CD4-positive, alpha-beta T cell (primary cell): ENCODE data around the gene ARL15. TPM values are rescaled to one million over a fixed set of nuclear protein-coding genes. Genes with fewer than 3 reads are reported as not detected.
A peak's percentile ranks its signal among the peaks of the same experiment; 100 is the strongest.

Experiments
- ATAC-seq: fragments of 200-7000 bp; cut with Tn5 transposase; one replicate; pipeline ENCODE4 v1.10.0; 2022; ENCODE audit warnings: mild to moderate bottlenecking; ENCODE audit not compliant: poor library complexity
- CTCF ChIA-PET: fragments of 350-600 bp; sonication (Branson Sonifier 250); formaldehyde crosslinking; loops from one replicate; lab custom pipeline; 2021; ENCODE audit warnings: antibody characterized with exemption, inconsistent platforms; lab: Charles Lee
- POLR2A ChIA-PET: fragments of 350-600 bp; sonication (Branson Sonifier 250); formaldehyde crosslinking; loops from one replicate; lab custom pipeline; 2021; ENCODE audit warnings: antibody characterized with exemption, inconsistent platforms; lab: Charles Lee
- DNase-seq, 14 experiments: peaks; one replicate each; pipeline ENCODE4 v3.0.0-alpha.2; 2013 to 2020; ENCODE audit warnings: mixed read lengths in 2 of 14
- H3K27ac ChIP-seq, 2 donors: one replicate each; pipeline versions ENCODE4 v1.5.1 to v1.7.0; 2013; ENCODE audit warnings: low read length in 2 of 2, low read depth in 1 of 2, mild to moderate bottlenecking in 1 of 2
- H3K27me3 ChIP-seq, 2 experiments: 1 replicate in 1 of 2; 2 replicates in 1 of 2; pipeline versions ENCODE4 v1.6.1 to v1.7.0; 2013; ENCODE audit warnings: low read length in 2 of 2, control low read depth in 1 of 2, mild to moderate bottlenecking in 1 of 2, moderate library complexity in 1 of 2; ENCODE audit not compliant: insufficient read depth in 2 of 2, control insufficient read depth in 1 of 2
- H3K36me3 ChIP-seq: one replicate; pipeline ENCODE4 v1.6.1; 2013; ENCODE audit warnings: low read length, control low read depth; ENCODE audit not compliant: insufficient read depth
- H3K4me1 ChIP-seq: one replicate; pipeline ENCODE4 v1.6.1; 2013; ENCODE audit warnings: low read length, control low read depth; ENCODE audit not compliant: insufficient read depth
- H3K4me3 ChIP-seq: one replicate; pipeline ENCODE4 v1.5.1; 2013; ENCODE audit warnings: mild to moderate bottlenecking, low read length, moderate library complexity
- H3K9me3 ChIP-seq, 2 experiments: 1 replicate in 1 of 2; 2 replicates in 1 of 2; pipeline versions ENCODE4 v1.6.1 to v1.7.0; 2013; ENCODE audit warnings: low read length in 2 of 2, mild to moderate bottlenecking in 2 of 2, control low read depth in 1 of 2, moderate library complexity in 1 of 2; ENCODE audit not compliant: control insufficient read depth in 1 of 2, insufficient read depth in 1 of 2
- H3K27ac Mint-ChIP-seq: one replicate; pipeline ENCODE4 v1.8.0; 2020; ENCODE audit warnings: mixed read lengths
- H3K27me3 Mint-ChIP-seq: one replicate; pipeline ENCODE4 v1.8.0; 2021; ENCODE audit warnings: mixed read lengths
- H3K36me3 Mint-ChIP-seq: one replicate; pipeline ENCODE4 v1.8.0; 2021; ENCODE audit warnings: low read depth, mixed read lengths
- H3K4me1 Mint-ChIP-seq: one replicate; pipeline ENCODE4 v1.8.0; 2021; ENCODE audit warnings: low read depth, mixed read lengths
- H3K4me3 Mint-ChIP-seq: one replicate; pipeline ENCODE4 v1.8.0; 2020; ENCODE audit warnings: mild to moderate bottlenecking, mixed read lengths
- H3K9me3 Mint-ChIP-seq: one replicate; pipeline ENCODE4 v1.8.0; 2020; ENCODE audit warnings: mixed read lengths
- intact Hi-C, 2 experiments: fragments of 100-400 bp; cut with DNase I in 1 of 2; cut with micrococcal nuclease in 1 of 2; formaldehyde crosslinking; loops; one replicate each; pipeline versions ENCODE4 v1.15.1 to v1.9.0; 2023 to 2025; cut with DNase I, micrococcal nuclease
- total RNA-seq, 174 experiments: library from RNA in 2 of 174; stranded (reverse) in 2 of 174; gene quantifications; one replicate each; pipeline ENCODE4 v1.2.3 and lab custom pipeline; 2021 to 2026
- TF ChIP-seq, protein P1 (sequence below): fragments of 200-600 bp; IDR thresholded peaks from one replicate; pipeline ENCODE4 v1.8.0; 2022; ENCODE audit warnings: antibody characterized with exemption, mild to moderate bottlenecking

The ARL15 gene
- total RNA-seq, 2 experiments from 2014 or later, result 9.1 to 10.6 TPM

DNA sequence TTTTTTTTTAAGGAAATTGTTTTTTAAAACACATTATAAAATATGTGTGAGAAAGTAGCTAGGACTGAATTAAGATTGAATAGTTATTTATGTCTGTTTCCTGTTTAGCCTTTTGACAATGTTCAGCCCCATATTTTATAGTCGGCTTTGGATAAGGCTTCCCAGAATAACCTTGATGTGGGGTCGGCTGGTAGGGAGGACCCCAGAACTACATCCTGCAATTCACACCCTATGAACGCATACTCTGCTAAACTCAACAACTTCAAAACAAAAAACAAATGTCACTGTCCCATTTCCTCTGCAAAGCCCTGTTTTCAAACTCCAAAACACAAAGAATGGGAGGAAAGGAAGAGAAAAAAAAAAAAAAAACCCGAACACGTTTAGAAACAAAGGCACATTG lies 63.1 kb downstream of the ARL15 start:
- Mint-ChIP-seq H3K4me1 (peaks cover 29% of the 10 kb centered on the region), H3K4me3 (no peak overlapping the region), H3K27me3 (no peaks in the 10 kb centered on the region), H3K36me3 (no peaks in the 10 kb centered on the region), H3K27ac (no peak overlapping the region), H3K9me3 (no peaks in the 10 kb centered on the region)
- POLR2A ChIA-PET, result interaction anchor here (1.6 kb wide), 1 partner anchor 63 kb away, joined by 4 read pairs; the partner anchor contains the start of gene ARL15
- no peak for ATAC-seq
- CTCF ChIA-PET, result interaction anchor here (1.0 kb wide), 1 partner anchor 172 kb away, joined by 3 read pairs; no protein-coding TSS in a partner anchor
- TF ChIP-seq, protein P1, sequence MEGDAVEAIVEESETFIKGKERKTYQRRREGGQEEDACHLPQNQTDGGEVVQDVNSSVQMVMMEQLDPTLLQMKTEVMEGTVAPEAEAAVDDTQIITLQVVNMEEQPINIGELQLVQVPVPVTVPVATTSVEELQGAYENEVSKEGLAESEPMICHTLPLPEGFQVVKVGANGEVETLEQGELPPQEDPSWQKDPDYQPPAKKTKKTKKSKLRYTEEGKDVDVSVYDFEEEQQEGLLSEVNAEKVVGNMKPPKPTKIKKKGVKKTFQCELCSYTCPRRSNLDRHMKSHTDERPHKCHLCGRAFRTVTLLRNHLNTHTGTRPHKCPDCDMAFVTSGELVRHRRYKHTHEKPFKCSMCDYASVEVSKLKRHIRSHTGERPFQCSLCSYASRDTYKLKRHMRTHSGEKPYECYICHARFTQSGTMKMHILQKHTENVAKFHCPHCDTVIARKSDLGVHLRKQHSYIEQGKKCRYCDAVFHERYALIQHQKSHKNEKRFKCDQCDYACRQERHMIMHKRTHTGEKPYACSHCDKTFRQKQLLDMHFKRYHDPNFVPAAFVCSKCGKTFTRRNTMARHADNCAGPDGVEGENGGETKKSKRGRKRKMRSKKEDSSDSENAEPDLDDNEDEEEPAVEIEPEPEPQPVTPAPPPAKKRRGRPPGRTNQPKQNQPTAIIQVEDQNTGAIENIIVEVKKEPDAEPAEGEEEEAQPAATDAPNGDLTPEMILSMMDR, result no peak
- no peak overlapping the region for H3K4me3 ChIP-seq
- H3K27ac ChIP-seq, result no peak overlapping the region
- no peaks in the 10 kb centered on the region for H3K36me3 ChIP-seq
- intact Hi-C loops, result no loop called here
- H3K9me3 ChIP-seq, result no peaks in the 10 kb centered on the region
- H3K27me3 ChIP-seq, result no peaks in the 10 kb centered on the region
- no peak for DNase-seq
- H3K4me1 ChIP-seq, result no peaks in the 10 kb centered on the region

GRCh38 chr5:54243483-54244080 lies 66.8 kb downstream of the ARL15 start:
- no peaks in the 10 kb centered on the region for H3K36me3 ChIP-seq
- H3K4me3 Mint-ChIP-seq, result no peak overlapping the region
- ChIA-PET POLR2A (interaction anchor here (0.6 to 0.8 kb wide), 2 partner anchors 176 to 274 kb away, joined by 3 to 5 read pairs; partner anchors contain the start of gene SNX18), CTCF (interaction anchor here (0.7 to 1.6 kb wide), 12 partner anchors 9 to 624 kb away, joined by 3 to 7 read pairs (median 4); no protein-coding TSS in a partner anchor)
- DNase-seq (peak in 11 of 14 experiments; percentile 1 to 62 (median 12)), ATAC-seq (no peak)
- intact Hi-C loops, result loop anchor here (1.0 to 5.0 kb wide), 4 partner anchors 176 to 624 kb away; no protein-coding TSS in a partner anchor
- TF ChIP-seq, protein P1, result peak; percentile 68
- no peak overlapping the region for H3K27ac ChIP-seq
- H3K27ac Mint-ChIP-seq, result no peak overlapping the region
- no peaks in the 10 kb centered on the region for H3K4me1 ChIP-seq
- H3K27me3 Mint-ChIP-seq, result no peaks in the 10 kb centered on the region
- no peaks in the 10 kb centered on the region for H3K9me3 ChIP-seq
- H3K27me3 ChIP-seq, result no peaks in the 10 kb centered on the region
- peaks cover 15% of the 10 kb centered on the region for H3K4me1 Mint-ChIP-seq
- no peaks in the 10 kb centered on the region for H3K9me3 Mint-ChIP-seq
- no peaks in the 10 kb centered on the region for H3K36me3 Mint-ChIP-seq
- H3K4me3 ChIP-seq, result no peak overlapping the region

DNA sequence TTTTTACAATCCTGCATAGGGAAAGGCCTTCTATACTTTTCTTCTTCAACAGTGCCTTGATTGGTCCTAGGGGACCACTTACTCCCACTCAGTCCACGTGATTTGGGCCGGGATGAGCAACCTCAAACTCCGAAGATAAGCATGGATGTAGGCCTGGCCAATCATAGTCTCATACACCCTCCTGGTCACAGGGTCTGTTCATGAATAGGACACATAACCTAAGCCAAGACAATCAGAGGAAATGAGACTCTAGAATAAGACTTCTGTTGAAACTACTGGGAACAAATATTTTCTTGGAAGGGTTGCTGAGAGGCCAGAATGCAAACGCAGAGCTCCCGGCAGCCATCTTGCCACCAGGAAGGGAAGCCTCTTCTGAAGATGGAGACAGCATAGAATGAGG lies 68.1 kb downstream of the ARL15 start:
- intact Hi-C loops, result loop anchor here in 1 of 2 experiments (2.0 to 5.0 kb wide), 2 partner anchors 249 to 625 kb away; no protein-coding TSS in a partner anchor
- TF ChIP-seq, protein P1, result no peak

More for the DNA sequence above, 68.1 kb downstream of the ARL15 start:
- Mint-ChIP-seq H3K27ac (no peak overlapping the region), H3K27me3 (no peaks in the 10 kb centered on the region), H3K36me3 (no peaks in the 10 kb centered on the region), H3K4me1 (peaks cover 10% of the 10 kb centered on the region), H3K9me3 (no peaks in the 10 kb centered on the region), H3K4me3 (no peak overlapping the region)
- H3K27ac ChIP-seq, result no peak overlapping the region
- H3K36me3 ChIP-seq, result no peaks in the 10 kb centered on the region
- no peak overlapping the region for H3K4me3 ChIP-seq
- DNase-seq (no peak), ATAC-seq (no peak)
- ChIA-PET POLR2A (no interaction called here), CTCF (no interaction called here)
- H3K27me3 ChIP-seq, result no peaks in the 10 kb centered on the region
- H3K9me3 ChIP-seq, result no peaks in the 10 kb centered on the region
- no peaks in the 10 kb centered on the region for H3K4me1 ChIP-seq
